ENCODE data around the gene L3MBTL2. TPM values are rescaled to one million over a fixed set of nuclear protein-coding genes. Genes with fewer than 3 reads are reported as not detected.

L3MBTL2 gene
- total RNA-seq, 1 experiment from 2014 or later, result 33.6 TPM

DNA sequence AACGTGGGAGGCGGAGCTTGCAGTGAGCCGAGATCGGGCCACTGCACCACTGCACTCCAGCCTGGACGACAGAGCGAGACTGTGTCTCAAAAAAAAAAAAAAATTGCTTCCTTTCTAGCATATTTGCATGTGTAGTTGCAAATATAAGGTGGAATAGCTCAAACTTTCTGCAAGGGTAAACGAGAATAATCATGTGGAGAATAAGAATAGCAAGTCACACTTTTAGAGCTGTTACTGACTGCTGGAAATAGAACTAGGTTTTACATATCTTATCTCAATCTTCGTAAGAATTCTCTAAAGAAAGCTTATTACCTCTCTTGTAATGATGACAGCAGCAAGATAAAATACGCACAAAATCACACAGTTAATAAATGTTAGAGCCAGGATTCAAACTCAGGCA lies 1.6 kb downstream of the L3MBTL2 start:
- no CpG with 5 or more reads among the region's 9 CpGs for WGBS (ENCODE audit: extremely low coverage, insufficient read length, low lambda C conversion rate)
- Mint-ChIP-seq H3K27ac (no peak overlapping the region; a peak in 1 of 7 replicates), H3K4me3 (peak overlapping the region; percentile 47 to 67; a peak in 4 of 5 replicates), H3K27me3 (ENCODE audit: low read depth) (peaks cover 12% of the 10 kb centered on the region), H3K4me1 (peaks cover 2 to 14% of the 10 kb centered on the region in 2 experiments), H3K9me3 (no peaks in the 10 kb centered on the region; a peak in 1 of 5 replicates), H3K36me3 (ENCODE audit: insufficient read depth in 1 of 3, low read depth in 3 of 3) (peaks cover 9 to 20% (median 13%) of the 10 kb centered on the region in 3 experiments)
- no peak overlapping the region for H3K4me2 ChIP-seq (ENCODE audit: insufficient read depth, insufficient read length, low read length)
- H3K18ac ChIP-seq (ENCODE audit: insufficient read length, low read depth, low read length), result no peak overlapping the region
- H3K14ac ChIP-seq (ENCODE audit: insufficient read depth, low read length), result no peak overlapping the region
- H2BK5ac ChIP-seq (ENCODE audit: insufficient read length, low read length), result no peak overlapping the region
- H3K4ac ChIP-seq (ENCODE audit: low read depth, low read length), result no peak overlapping the region
- no peak overlapping the region for H2BK15ac ChIP-seq (ENCODE audit: low read depth, low read length)
- H2AFZ ChIP-seq (ENCODE audit: low read length), result no peak overlapping the region
- H2AK5ac ChIP-seq (ENCODE audit: insufficient read length, low read length), result no peak overlapping the region
- no peak overlapping the region for H4K5ac ChIP-seq (ENCODE audit: insufficient read length, low read depth, low read length)
- H3K27me3 ChIP-seq (ENCODE audit: insufficient read depth, low read length), result no peaks in the 10 kb centered on the region
- no peaks in the 10 kb centered on the region for H3K4me1 ChIP-seq (ENCODE audit: insufficient read depth, low read length)
- H4K91ac ChIP-seq (ENCODE audit: insufficient read length, low read depth, low read length), result no peak overlapping the region
- H3K23me2 ChIP-seq (ENCODE audit: insufficient read length, low read depth, low read length, poor library complexity, severe bottlenecking), result peaks cover 11% of the 10 kb centered on the region
- DNase-seq, result no peak
- no peak overlapping the region for H4K8ac ChIP-seq (replicated peaks; ENCODE audit: insufficient read length, low read depth, low read length)
- no peak overlapping the region for H3K27ac ChIP-seq (ENCODE audit: insufficient read length, low read depth, low read length)
- no peaks in the 10 kb centered on the region; the same call in 1 of the 2 replicates for H3K79me2 ChIP-seq (ENCODE audit: insufficient read depth, low read length)
- H2BK20ac ChIP-seq (ENCODE audit: low read depth, low read length, poor library complexity, severe bottlenecking), result no peak overlapping the region
- no peak overlapping the region for H3K23ac ChIP-seq (ENCODE audit: insufficient read length, low read depth, low read length)
- no peak overlapping the region for H3T11ph ChIP-seq (ENCODE audit: low read length)
- H3K56ac ChIP-seq (ENCODE audit: insufficient read length, low read depth, low read length), result no peak overlapping the region
- no peak overlapping the region for H3K9ac ChIP-seq (ENCODE audit: extremely low read depth, insufficient read length, low read length)
- H2BK120ac ChIP-seq (ENCODE audit: low read depth, low read length, poor library complexity, severe bottlenecking), result no peak overlapping the region
- H4K20me1 ChIP-seq (ENCODE audit: control insufficient read depth, insufficient read depth, insufficient read length), result no peaks in the 10 kb centered on the region
- TF ChIP-seq, protein P1, sequence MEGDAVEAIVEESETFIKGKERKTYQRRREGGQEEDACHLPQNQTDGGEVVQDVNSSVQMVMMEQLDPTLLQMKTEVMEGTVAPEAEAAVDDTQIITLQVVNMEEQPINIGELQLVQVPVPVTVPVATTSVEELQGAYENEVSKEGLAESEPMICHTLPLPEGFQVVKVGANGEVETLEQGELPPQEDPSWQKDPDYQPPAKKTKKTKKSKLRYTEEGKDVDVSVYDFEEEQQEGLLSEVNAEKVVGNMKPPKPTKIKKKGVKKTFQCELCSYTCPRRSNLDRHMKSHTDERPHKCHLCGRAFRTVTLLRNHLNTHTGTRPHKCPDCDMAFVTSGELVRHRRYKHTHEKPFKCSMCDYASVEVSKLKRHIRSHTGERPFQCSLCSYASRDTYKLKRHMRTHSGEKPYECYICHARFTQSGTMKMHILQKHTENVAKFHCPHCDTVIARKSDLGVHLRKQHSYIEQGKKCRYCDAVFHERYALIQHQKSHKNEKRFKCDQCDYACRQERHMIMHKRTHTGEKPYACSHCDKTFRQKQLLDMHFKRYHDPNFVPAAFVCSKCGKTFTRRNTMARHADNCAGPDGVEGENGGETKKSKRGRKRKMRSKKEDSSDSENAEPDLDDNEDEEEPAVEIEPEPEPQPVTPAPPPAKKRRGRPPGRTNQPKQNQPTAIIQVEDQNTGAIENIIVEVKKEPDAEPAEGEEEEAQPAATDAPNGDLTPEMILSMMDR (conservative IDR thresholded peaks at IDR 0.05), result no peak
- H2BK12ac ChIP-seq (ENCODE audit: insufficient read length, low read depth, low read length), result no peak overlapping the region
- no peaks in the 10 kb centered on the region for H3K79me1 ChIP-seq (ENCODE audit: insufficient read depth, low read depth, low read length, poor library complexity, severe bottlenecking)
- H3K9me3 ChIP-seq (ENCODE audit: control insufficient read depth, low read depth, low read length), result no peaks in the 10 kb centered on the region
